HepG2 (cell line): ENCODE results near the gene FAM184B. TPM values are rescaled to one million over a fixed set of nuclear protein-coding genes. Genes with fewer than 3 reads are reported as not detected.

ENCODE experiments used
- ATAC-seq: fragments of 200-7000 bp; cut with Tn5 transposase; 3 replicates; pipeline ENCODE4 v1.9.1; 2020; ENCODE audit warnings: mild to moderate bottlenecking, moderate library complexity
- BruUV-seq: library from RNA; stranded (reverse); fragments of 400-500 nt; replicated peaks from 2 replicates; lab custom pipeline; 2021; lab: Mats Ljungman, UMichigan
- CTCF ChIA-PET: fragments of 300-600 bp; formaldehyde crosslinking; extraction: SDS; loops from one replicate; lab custom pipeline; 2021; ENCODE audit warnings: low total read pairs, inconsistent platforms, low intra/inter-chr PET ratio; lab: Yijun Ruan, JAX
- POLR2A ChIA-PET: fragments of 350-600 bp; sonication (Branson Sonifier 250); formaldehyde crosslinking; loops from one replicate; lab custom pipeline; 2020; ENCODE audit warnings: antibody characterized with exemption, inconsistent platforms; lab: Yijun Ruan, JAX
- DNase-seq: peaks from one replicate; pipeline ENCODE4 v3.0.0-alpha.2; 2015; ENCODE audit warnings: low spot score
- FAIRE-seq: peaks from 3 replicates; lab custom pipeline; 2011; peaks lifted over from hg19 to GRCh38; lab: Jason Lieb, UNC
- H2AFZ ChIP-seq: one replicate; pipeline ENCODE4 v1.6.1; 2011; ENCODE audit warnings: low read length, inconsistent platforms
- H3K27ac ChIP-seq: fragments of 300-600 bp; 3 replicates; pipeline ENCODE4 v1.8.0; 2011; ENCODE audit warnings: mixed run types, mild to moderate bottlenecking, mixed read lengths, low read length, inconsistent platforms; ENCODE audit not compliant: insufficient read depth; ENCODE audit errors: extremely low read length
- H3K27me3 ChIP-seq, 2 experiments: fragments of 200-600 bp in 1 of 2; 2 replicates in 1 of 2; 3 replicates in 1 of 2; pipeline versions ENCODE4 v1.6.0 to v1.8.0; 2011; ENCODE audit warnings: low read length in 2 of 2, mild to moderate bottlenecking in 2 of 2, moderate library complexity in 2 of 2, inconsistent platforms in 1 of 2; ENCODE audit not compliant: insufficient read depth in 2 of 2, control insufficient read depth in 1 of 2
- H3K36me3 ChIP-seq, 2 experiments: fragments of 200-600 bp in 1 of 2; replicated peaks in 1 of 2; 2 replicates in 1 of 2; 3 replicates in 1 of 2; pipeline versions ENCODE4 v1.5.1 to v1.8.0; 2011; ENCODE audit warnings: low read length in 2 of 2, inconsistent platforms in 1 of 2; ENCODE audit not compliant: insufficient read depth in 2 of 2, control insufficient read depth in 1 of 2
- H3K4me1 ChIP-seq: 2 replicates; pipeline ENCODE4 v1.5.1; 2012; ENCODE audit warnings: low read length, inconsistent platforms; ENCODE audit not compliant: insufficient read depth
- H3K4me2 ChIP-seq: 2 replicates; pipeline ENCODE4 v1.6.0; 2011; ENCODE audit warnings: low read depth, low read length, inconsistent platforms
- H3K4me3 ChIP-seq, 3 experiments: fragments of 200-600 bp in 1 of 3; sonication (generic), shearing (Covaris generic) in 1 of 3; replicated peaks in 1 of 3; 2 replicates each; pipeline ENCODE4 v1.5.1; 2011 to 2016; ENCODE audit warnings: low read length in 3 of 3, inconsistent platforms in 2 of 3, low read depth in 2 of 3, mild to moderate bottlenecking in 2 of 3, control low read depth in 1 of 3, mixed read lengths in 1 of 3; ENCODE audit not compliant: insufficient read depth in 1 of 3
- H3K79me2 ChIP-seq: one replicate; pipeline ENCODE4 v1.6.1; 2011; ENCODE audit warnings: low read length, inconsistent platforms; ENCODE audit not compliant: insufficient read depth
- H3K9ac ChIP-seq: 2 replicates; pipeline ENCODE4 v1.6.0; 2011; ENCODE audit warnings: mild to moderate bottlenecking, low read depth, low read length, inconsistent platforms; ENCODE audit not compliant: insufficient read depth
- H3K9me3 ChIP-seq: 2 replicates; pipeline ENCODE4 v1.5.1; 2012; ENCODE audit warnings: mild to moderate bottlenecking, low read length
- H4K20me1 ChIP-seq: 2 replicates; pipeline ENCODE4 v1.6.0; 2011; ENCODE audit warnings: inconsistent platforms, mild to moderate bottlenecking, low read length, moderate library complexity; ENCODE audit not compliant: insufficient read depth
- ATF7-NPFF ChIP-seq: sonication (generic); formaldehyde crosslinking; IDR thresholded peaks from 2 replicates; pipeline ENCODE4 v1.8.1; 2023; ENCODE audit warnings: mild to moderate bottlenecking, low read depth, missing genetic modification reagents, moderate library complexity
- BHLHE40 ChIP-seq: IDR thresholded peaks from 2 replicates; pipeline ENCODE4 v1.6.1; 2011; ENCODE audit warnings: low read length, improper control_type of control experiment
- HIC2 ChIP-seq: sonication (generic); formaldehyde crosslinking; IDR thresholded peaks from 2 replicates; pipeline ENCODE4 v1.9.0; 2022; ENCODE audit warnings: low read depth, missing genetic modification reagents
- JDP2 ChIP-seq: sonication (generic); formaldehyde crosslinking; IDR thresholded peaks from 2 replicates; pipeline ENCODE4 v1.8.1; 2022; ENCODE audit warnings: missing genetic modification reagents, borderline replicate concordance
- LRRFIP1 ChIP-seq: sonication (generic); formaldehyde crosslinking; conservative IDR thresholded peaks from 2 replicates; pipeline ENCODE4 v1.4.0; 2020; ENCODE audit warnings: missing genetic modification reagents
- MEF2D ChIP-seq: sonication (generic); formaldehyde crosslinking; IDR thresholded peaks from 2 replicates; pipeline ENCODE4 v1.5.1; 2020; ENCODE audit warnings: mild to moderate bottlenecking, missing genetic modification reagents
- NFRKB ChIP-seq: fragments of 450-650 bp; IDR thresholded peaks from 2 replicates; pipeline ENCODE4 v1.6.1; 2017
- PPARG ChIP-seq: conservative IDR thresholded peaks from 2 replicates; pipeline ENCODE4 v1.6.1; 2016; ENCODE audit warnings: missing biosample characterization, missing genetic modification reagents
- SETDB1 ChIP-seq: sonication (generic); formaldehyde crosslinking; IDR thresholded peaks from 2 replicates; pipeline ENCODE4 v1.5.1; 2020; ENCODE audit warnings: missing genetic modification reagents, mild to moderate bottlenecking, borderline replicate concordance
- TAF15 ChIP-seq: fragments of 200-400 bp; formaldehyde crosslinking; IDR thresholded peaks from one replicate; pipeline ENCODE4 v1.6.1; 2018; ENCODE audit warnings: mild to moderate bottlenecking, low read depth, low read length; ENCODE audit not compliant: poor library complexity, severe bottlenecking
- YEATS2 ChIP-seq: sonication (generic); formaldehyde crosslinking; IDR thresholded peaks from 2 replicates; pipeline ENCODE4 v1.4.0; 2020; ENCODE audit warnings: missing genetic modification reagents, borderline replicate concordance
- ZHX1 ChIP-seq: sonication (generic); formaldehyde crosslinking; IDR thresholded peaks from 2 replicates; pipeline ENCODE4 v1.8.1; 2022; ENCODE audit warnings: low read depth, mild to moderate bottlenecking, missing genetic modification reagents
- ZNF18 ChIP-seq: sonication (generic); formaldehyde crosslinking; IDR thresholded peaks from 2 replicates; pipeline ENCODE4 v1.8.0; 2022; ENCODE audit warnings: mild to moderate bottlenecking, missing genetic modification reagents; ENCODE audit not compliant: insufficient replicate concordance
- ZNF282 ChIP-seq: fragments of 450-650 bp; IDR thresholded peaks from 2 replicates; pipeline ENCODE4 v1.6.1; 2018; ENCODE audit not compliant: partially characterized antibody
- WGBS: methylation state at CpG from one replicate; pipeline ENCODE4 v1.1.6; 2017; ENCODE audit warnings: low lambda C conversion rate; 5-methylcytosine and 5-hydroxymethylcytosine counted together
- in situ Hi-C: cut with HindIII; loops from 2 replicates; pipeline ENCODE4 v1.10.0; 2017; ENCODE audit warnings: low pct_unique_long_range_greater_than_20kb; ENCODE audit not compliant: extremely low pct_ligation_motif_present
- intact Hi-C: fragments of 100-400 bp; cut with micrococcal nuclease; formaldehyde crosslinking; loops from one replicate; pipeline ENCODE4 v1.10.0; 2022; ENCODE audit not compliant: unreplicated experiment
- polyA plus RNA-seq, 8 experiments: library from polyadenylated mRNA; depleted of rRNA in 3 of 8; stranded (reverse) in 7 of 8; unstranded in 1 of 8; fragments of >200 nt; fragmentation: Illumina TruSeq in 4 of 8; extraction: Trizol in 4 of 8; gene quantifications; 2 replicates each; pipeline versions ENCODE4 v1.2.1 to v1.2.3, GENCODE V29; 2011 to 2016; ENCODE audit warnings: low read depth in 4 of 8, missing spikeins in 1 of 8, mixed read lengths in 1 of 8; ENCODE audit not compliant: insufficient read depth in 1 of 8
- total RNA-seq, 5 experiments: library from RNA; depleted of rRNA; stranded (reverse); fragments of >200 nt; fragmentation: Illumina TruSeq; extraction: Trizol; gene quantifications; 2 replicates each; pipeline ENCODE4 v1.2.3, GENCODE V29; 2016; ENCODE audit warnings: low read depth in 1 of 5

Gene FAM184B
- total and polyA plus RNA-seq, 2 of the 13 experiments (the other 11 are each of a cell fraction or from before 2014, with no cell fraction given): not detected

GRCh38 chr4:17589355-17589754, 192.1 kb downstream of the FAM184B start:
- CTCF ChIA-PET: no interaction called here
- Histone ChIP-seq H2AFZ (no peak overlapping the region), H3K9ac (no peak overlapping the region), H3K4me3 (no peak overlapping the region), H3K4me1 (peaks cover 55% of the 10 kb centered on the region), H3K27ac (no peak overlapping the region), H3K36me3 (peaks cover 17 to 74% of the 10 kb centered on the region in 2 experiments), H3K4me2 (no peak overlapping the region; the same call in 1 of the 2 replicates), H4K20me1 (no peaks in the 10 kb centered on the region), H3K27me3 (no peaks in the 10 kb centered on the region), H3K79me2 (peaks cover 12% of the 10 kb centered on the region), H3K9me3 (no peaks in the 10 kb centered on the region)
- intact Hi-C loops (no loop called here), in situ Hi-C loops (no loop called here)
- DNase-seq (no peak), FAIRE-seq (no peak), ATAC-seq (no peak)
- 69% methylated on average over 3 of the region's 3 CpGs for WGBS
- BruUV-seq: no TSS peak
- POLR2A ChIA-PET: no interaction called here
- no peak for TF ChIP-seq ZNF18
- no peak for TF ChIP-seq TAF15
- no peak for TF ChIP-seq ZNF282
- TF ChIP-seq JDP2 (CRISPR knock-in tag): no peak
- TF ChIP-seq ZHX1 (CRISPR knock-in tag): no peak
- TF ChIP-seq HIC2 (CRISPR knock-in tag): no peak
- TF ChIP-seq SETDB1 (CRISPR knock-in tag): no peak
- no peak for TF ChIP-seq LRRFIP1 (CRISPR knock-in tag)
- no peak for TF ChIP-seq MEF2D (CRISPR knock-in tag)
- TF ChIP-seq ATF7-NPFF (CRISPR knock-in tag): no peak
- TF ChIP-seq YEATS2 (CRISPR knock-in tag): no peak
- TF ChIP-seq NFRKB: no peak
- no peak for TF ChIP-seq PPARG (CRISPR knock-in tag)
- no peak for TF ChIP-seq BHLHE40
